PC-3 (cell line): ENCODE data around the gene INTS3. TPM values are rescaled to one million over a fixed set of nuclear protein-coding genes. Genes with fewer than 3 reads are reported as not detected.

Source experiments
- ATAC-seq: fragments of 200-7000 bp; cut with Tn5 transposase; 2 replicates; pipeline ENCODE4 v1.9.1; 2020; ENCODE audit warnings: mild to moderate bottlenecking, moderate library complexity
- BruUV-seq: library from RNA; stranded (reverse); fragments of 400-500 nt; replicated peaks from 2 replicates; lab custom pipeline; 2021; lab: Mats Ljungman, UMichigan
- CTCF ChIA-PET: fragments of 300-600 bp; sonication (Branson Sonifier 250); formaldehyde crosslinking; loops from one replicate; lab custom pipeline; 2022; ENCODE audit warnings: antibody characterized with exemption; lab: Charles Lee
- POLR2A ChIA-PET: fragments of 300-600 bp; sonication (Branson Sonifier 250); formaldehyde crosslinking; loops from one replicate; lab custom pipeline; 2022; ENCODE audit warnings: antibody characterized with exemption; ENCODE audit not compliant: unreplicated experiment; lab: Charles Lee
- DNase-seq: peaks from one replicate; pipeline ENCODE4 v3.0.0-alpha.2; 2015
- H2AFZ ChIP-seq: fragments of 300-600 bp; sonication (generic); 2 replicates; pipeline ENCODE4 v1.6.0; 2016; ENCODE audit warnings: antibody characterized with exemption, low read length
- H3F3A ChIP-seq: fragments of 300-600 bp; sonication (generic); one replicate; pipeline ENCODE4 v1.6.0; 2017; ENCODE audit warnings: antibody characterized with exemption, low read length, control low read depth, mild to moderate bottlenecking; ENCODE audit not compliant: unreplicated experiment
- H3K27ac ChIP-seq: fragments of 300-600 bp; sonication (generic); 2 replicates; pipeline ENCODE4 v1.5.1; 2016; ENCODE audit warnings: mild to moderate bottlenecking, low read length
- H3K27me3 ChIP-seq: fragments of 300-600 bp; sonication (generic); 2 replicates; pipeline ENCODE4 v1.6.1; 2016; ENCODE audit warnings: low read length, mixed read lengths
- H3K36me3 ChIP-seq: fragments of 300-600 bp; sonication (generic); 2 replicates; pipeline ENCODE4 v1.6.1; 2016; ENCODE audit warnings: low read depth, mixed run types, low read length, mixed read lengths
- H3K4me1 ChIP-seq: fragments of 300-600 bp; sonication (generic); 2 replicates; pipeline ENCODE4 v1.5.1; 2016; ENCODE audit warnings: low read length; ENCODE audit not compliant: insufficient read depth
- H3K4me2 ChIP-seq: fragments of 300-600 bp; sonication (generic); 2 replicates; pipeline ENCODE4 v1.6.0; 2016; ENCODE audit warnings: low read length
- H3K4me3 ChIP-seq: fragments of 300-600 bp; sonication (generic); 2 replicates; pipeline ENCODE4 v1.5.1; 2016; ENCODE audit warnings: mild to moderate bottlenecking, low read length, mixed read lengths
- H3K79me2 ChIP-seq: fragments of 300-600 bp; sonication (generic); 2 replicates; pipeline ENCODE4 v1.6.1; 2017; ENCODE audit warnings: low read length, mixed read lengths
- H3K9ac ChIP-seq: fragments of 300-600 bp; sonication (generic); 2 replicates; pipeline ENCODE4 v1.6.0; 2016; ENCODE audit warnings: mild to moderate bottlenecking, low read length
- H3K9me2 ChIP-seq: fragments of 300-600 bp; sonication (generic); replicated peaks from 2 replicates; pipeline ENCODE4 v1.6.1; 2016; ENCODE audit warnings: mixed run types, low read length, mixed read lengths
- H3K9me3 ChIP-seq: fragments of 300-600 bp; sonication (generic); 2 replicates; pipeline ENCODE4 v1.6.1; 2016; ENCODE audit warnings: low read length, mixed read lengths
- H4K20me1 ChIP-seq: fragments of 300-600 bp; sonication (generic); 2 replicates; pipeline ENCODE4 v1.6.1; 2016; ENCODE audit warnings: low read length, mixed read lengths
- CTCF ChIP-seq: fragments of 300-600 bp; sonication (generic); conservative IDR thresholded peaks from 2 replicates; pipeline ENCODE4 v1.5.1; 2017; ENCODE audit warnings: antibody characterized with exemption, low read depth, mild to moderate bottlenecking, low read length
- EZH2 ChIP-seq: fragments of 300-600 bp; sonication (generic); IDR thresholded peaks from one replicate; pipeline ENCODE4 v1.6.1; 2017; ENCODE audit warnings: antibody characterized with exemption, mild to moderate bottlenecking, low read length; ENCODE audit not compliant: unreplicated experiment
- EZH2phosphoT487 ChIP-seq: fragments of 300-600 bp; sonication (generic); IDR thresholded peaks from 2 replicates; pipeline ENCODE4 v1.6.1; 2018; ENCODE audit warnings: mild to moderate bottlenecking, antibody characterized with exemption, low read length, borderline replicate concordance
- intact Hi-C: fragments of 100-400 bp; cut with micrococcal nuclease; formaldehyde crosslinking; loops from 2 replicates; pipeline ENCODE4 v1.9.0; 2023
- total RNA-seq: library from RNA; depleted of rRNA; stranded (reverse); fragments of >200 nt; gene quantifications from 2 replicates; pipeline ENCODE4 v1.2.3, GENCODE V29; 2014

INTS3 gene
- total RNA-seq, 1 experiment from 2014 or later = 46.5 TPM

GRCh38 chr1:153752072-153752471, 24.2 kb downstream of the INTS3 start:
- H3K4me1 ChIP-seq = no peaks in the 10 kb centered on the region
- H2AFZ ChIP-seq = no peak overlapping the region
- H3K9ac ChIP-seq = no peak overlapping the region
- no peaks in the 10 kb centered on the region for H3K27me3 ChIP-seq
- ChIA-PET CTCF (no interaction called here), POLR2A (no interaction called here)
- ATAC-seq (no peak), DNase-seq (no peak)
- H3F3A ChIP-seq = no peaks in the 10 kb centered on the region
- H3K27ac ChIP-seq = no peak overlapping the region
- intact Hi-C loops = no loop called here
- H3K9me3 ChIP-seq = no peaks in the 10 kb centered on the region
- no peaks in the 10 kb centered on the region for H3K9me2 ChIP-seq
- H3K79me2 ChIP-seq = no peaks in the 10 kb centered on the region
- no TSS peak for BruUV-seq
- H3K4me2 ChIP-seq = no peak overlapping the region
- no peaks in the 10 kb centered on the region for H4K20me1 ChIP-seq
- TF ChIP-seq CTCF (no peak), EZH2phosphoT487 (no peak), EZH2 (no peak)
- H3K4me3 ChIP-seq = no peak overlapping the region
- H3K36me3 ChIP-seq = peaks cover 58% of the 10 kb centered on the region

- no peak overlapping the region for H3K9ac ChIP-seq
- ChIA-PET CTCF (no interaction called here), POLR2A (no interaction called here)
- no peaks in the 10 kb centered on the region for H3F3A ChIP-seq
- H4K20me1 ChIP-seq = no peaks in the 10 kb centered on the region
- H3K27ac ChIP-seq = no peak overlapping the region
- intact Hi-C loops = no loop called here
- no peaks in the 10 kb centered on the region for H3K4me1 ChIP-seq
- H3K9me2 ChIP-seq = no peaks in the 10 kb centered on the region
- H3K27me3 ChIP-seq = no peaks in the 10 kb centered on the region
- ATAC-seq (no peak), DNase-seq (no peak)
- no peaks in the 10 kb centered on the region for H3K9me3 ChIP-seq
- H3K36me3 ChIP-seq = peaks cover 59% of the 10 kb centered on the region
- no peak overlapping the region for H2AFZ ChIP-seq
- no peaks in the 10 kb centered on the region for H3K79me2 ChIP-seq
- no TSS peak for BruUV-seq
- H3K4me2 ChIP-seq = no peak overlapping the region
- TF ChIP-seq EZH2 (no peak), CTCF (no peak), EZH2phosphoT487 (no peak)
- H3K4me3 ChIP-seq = no peak overlapping the region
These were observed 24.8 kb downstream of the INTS3 start for GRCh38 chr1:153752571-153753195.

- Histone ChIP-seq H3K79me2 (no peaks in the 10 kb centered on the region), H3K4me2 (no peak overlapping the region), H3K9me2 (no peaks in the 10 kb centered on the region), H3K27ac (no peak overlapping the region), H3K36me3 (peaks cover 61% of the 10 kb centered on the region), H3K9me3 (no peaks in the 10 kb centered on the region), H3F3A (no peaks in the 10 kb centered on the region), H3K4me1 (no peaks in the 10 kb centered on the region), H3K9ac (no peak overlapping the region), H2AFZ (no peak overlapping the region), H4K20me1 (no peaks in the 10 kb centered on the region), H3K27me3 (no peaks in the 10 kb centered on the region), H3K4me3 (no peak overlapping the region)
- no peak for ATAC-seq
- intact Hi-C loops = no loop called here
- ChIA-PET CTCF (interaction anchor here (0.6 kb wide), 1 partner anchor 518 kb away, joined by 22 read pairs; no protein-coding TSS in a partner anchor), POLR2A (interaction anchor here (0.6 kb wide), 1 partner anchor 230 kb away, joined by 7 read pairs; no protein-coding TSS in a partner anchor)
- TF ChIP-seq CTCF = no peak
- TF ChIP-seq EZH2phosphoT487 = no peak
- no peak for TF ChIP-seq EZH2
- BruUV-seq = no TSS peak
- DNase-seq = no peak
These were observed 26.4 kb downstream of the INTS3 start for GRCh38 chr1:153754266-153754665.
